HG03457 (cell line): ENCODE data around the gene TMEM52.

ENCODE experiments used
- ATAC-seq: cut with Tn5 transposase; IDR thresholded peaks from one replicate; pipeline ENCODE4 v1.9.1; 2021; ENCODE audit warnings: moderate number of reproducible peaks; ENCODE audit not compliant: unreplicated experiment

Gene TMEM52

DNA sequence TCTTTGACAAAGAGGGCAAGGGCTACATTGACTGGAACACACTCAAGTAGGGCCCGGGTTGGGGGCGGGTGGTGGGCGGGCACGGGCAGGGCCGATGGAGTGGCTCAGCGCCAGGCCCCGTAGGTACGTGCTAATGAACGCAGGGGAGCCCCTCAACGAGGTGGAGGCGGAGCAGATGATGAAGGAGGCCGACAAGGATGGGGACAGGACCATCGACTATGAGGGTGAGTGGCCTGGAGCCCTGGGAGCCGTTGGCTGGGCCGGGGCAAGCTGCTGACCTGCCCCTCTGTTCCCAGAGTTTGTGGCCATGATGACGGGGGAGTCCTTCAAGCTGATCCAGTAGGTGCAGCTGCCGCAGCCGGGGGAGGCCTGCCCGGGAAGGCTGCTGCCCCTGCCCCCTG, 2.2 kb downstream of the TMEM52 start:
- no peak for ATAC-seq

DNA sequence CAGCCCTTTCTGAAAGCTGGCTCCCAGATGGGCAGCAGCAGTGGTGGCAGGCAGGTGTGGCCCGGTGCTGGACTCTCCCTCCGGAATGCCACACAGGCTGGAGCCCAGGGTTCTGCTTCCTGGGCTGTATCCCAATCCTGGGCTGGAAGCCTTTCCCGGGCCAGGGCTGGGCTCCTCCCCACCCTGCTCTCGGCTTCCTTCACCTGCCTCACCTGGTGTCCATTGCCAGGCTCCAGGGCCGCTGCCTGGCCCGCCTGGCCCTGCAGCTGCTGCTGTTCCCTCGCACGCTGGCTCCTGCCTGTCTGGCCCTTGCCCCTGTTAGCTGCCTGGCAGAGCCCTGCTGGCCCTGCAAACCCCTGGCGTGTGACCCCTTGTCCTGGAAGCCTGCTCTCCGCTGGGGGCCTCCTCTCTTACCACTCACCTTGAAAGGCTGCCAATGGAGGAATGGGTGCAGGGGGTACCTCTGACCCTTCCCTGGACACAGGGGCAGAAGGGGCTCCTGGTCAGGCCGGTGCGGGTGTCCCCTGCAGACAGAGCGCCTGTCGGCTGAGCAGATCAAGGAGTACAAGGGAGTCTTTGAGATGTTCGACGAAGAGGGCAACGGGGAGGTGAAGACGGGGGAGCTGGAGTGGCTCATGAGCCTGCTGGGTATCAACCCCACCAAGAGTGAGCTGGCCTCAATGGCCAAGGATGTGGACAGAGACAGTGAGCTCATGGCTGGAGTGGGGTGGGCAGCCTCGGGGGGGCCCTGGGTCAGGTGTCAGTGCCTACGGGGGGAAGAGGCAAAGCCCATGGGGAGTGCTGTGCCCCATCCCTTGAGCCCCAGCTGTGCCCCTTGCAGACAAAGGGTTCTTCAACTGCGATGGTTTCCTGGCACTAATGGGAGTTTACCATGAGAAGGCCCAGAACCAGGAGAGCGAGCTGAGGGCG, 2.9 kb downstream of the TMEM52 start:
- no peak for ATAC-seq

DNA sequence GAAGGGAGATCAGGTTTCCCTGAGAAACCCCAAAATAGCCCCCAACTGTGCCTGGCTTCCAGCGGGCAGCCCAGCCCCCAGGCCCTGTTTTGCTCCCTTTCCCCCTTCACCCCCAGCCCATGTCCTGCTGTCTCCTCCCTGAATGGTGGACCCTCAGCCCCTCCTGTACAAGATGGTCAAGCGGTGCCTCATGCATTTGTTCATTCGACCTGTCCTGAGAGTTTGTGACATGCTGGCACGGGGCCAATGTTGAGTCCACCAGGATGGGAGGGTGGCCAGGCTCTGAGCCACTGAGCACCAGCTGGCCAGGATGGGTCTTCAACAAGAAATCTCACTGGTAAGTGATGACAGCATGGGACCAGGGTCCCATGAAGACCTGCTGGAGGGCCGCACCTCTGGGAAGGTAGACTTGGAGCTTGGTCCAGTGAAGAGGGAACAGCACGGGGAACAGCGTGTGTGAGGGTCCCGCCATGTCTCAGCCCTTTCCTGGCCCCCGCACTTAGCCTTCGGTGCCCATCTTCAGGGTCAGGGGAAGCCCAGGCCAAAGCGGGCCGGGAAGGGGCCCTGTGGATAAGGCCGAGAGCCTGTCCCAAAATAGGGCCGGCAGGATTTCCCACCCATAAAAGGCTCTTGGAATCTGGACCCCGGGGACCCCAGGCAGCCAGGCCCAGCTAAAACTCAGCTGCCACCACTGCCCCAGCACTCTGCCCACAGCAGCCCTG, 3.9 kb downstream of the TMEM52 start, which contains the start of gene CALML6:
Gene CALML6, plus strand, starts transcription at position 290 of the 722 bp plus-strand sequence. Its CDS starts 21 bp downstream, at position 311.
- ATAC-seq = no peak

DNA sequence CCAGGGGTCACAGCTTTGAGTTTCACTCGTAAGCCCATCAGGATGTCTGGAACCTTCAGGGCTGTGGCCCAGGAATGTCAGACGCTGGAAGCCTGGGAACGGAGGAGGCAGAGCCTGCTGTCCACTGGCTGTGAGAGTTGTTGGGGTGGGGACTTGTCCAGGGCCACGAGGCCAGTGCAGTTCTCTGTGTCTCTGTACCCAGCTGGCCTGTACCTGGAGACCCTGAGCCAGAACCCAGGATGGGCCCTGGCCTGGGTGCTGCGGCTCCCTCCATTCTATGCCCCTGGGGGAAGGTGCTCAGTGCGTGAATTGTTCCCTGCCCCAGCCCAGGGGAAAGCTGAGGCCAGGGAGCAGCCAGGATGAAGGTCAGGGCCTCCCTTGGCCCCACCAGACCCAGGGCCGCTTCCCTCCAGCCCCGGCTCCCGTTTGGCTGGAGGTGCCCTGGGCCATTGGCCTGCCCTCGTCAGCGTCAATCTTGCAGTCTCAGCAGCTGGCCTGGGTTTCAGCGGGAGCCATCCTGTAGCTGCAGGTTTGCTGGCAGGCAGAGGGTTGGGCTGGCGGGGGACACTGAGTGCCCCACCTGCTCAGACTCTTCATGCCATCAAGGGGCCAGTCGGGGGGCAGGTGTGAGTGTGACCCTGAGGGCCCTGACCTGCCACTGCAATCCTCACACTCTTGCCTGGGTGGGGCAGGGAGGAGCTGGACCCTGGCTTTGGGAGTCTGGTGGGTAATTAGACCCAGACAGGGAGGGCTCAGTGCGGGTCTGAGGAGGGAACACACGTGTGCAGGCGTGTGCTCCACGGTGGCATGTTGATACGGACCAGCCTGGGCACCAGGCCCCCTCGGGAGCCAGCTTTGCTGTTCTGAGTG, 4.7 kb downstream of the TMEM52 start:
- no peak for ATAC-seq

- no peak for ATAC-seq
Observed at GRCh38 chr1:1911350-1912041, 7.6 kb downstream of the TMEM52 start.

GRCh38 chr1:1910651-1911331, 8.3 kb downstream of the TMEM52 start:
- ATAC-seq = no peak

GRCh38 chr1:1910033-1910465, 9.0 kb downstream of the TMEM52 start:
- no peak for ATAC-seq

DNA sequence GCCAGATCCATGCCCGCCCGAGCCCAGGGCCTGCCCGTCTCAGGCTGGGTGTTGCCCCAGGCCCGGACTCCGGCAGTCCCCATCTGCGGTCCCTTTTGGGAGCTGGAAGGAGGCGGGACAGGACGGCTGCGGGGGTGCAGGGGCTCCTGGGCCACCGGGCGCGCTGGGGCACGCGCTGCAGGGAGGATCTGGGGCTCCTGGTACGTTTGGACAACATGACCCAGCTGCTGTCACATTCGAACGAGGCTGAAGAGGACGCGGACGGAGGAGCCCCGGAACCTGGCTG, 10.6 kb downstream of the TMEM52 start:
- no peak for ATAC-seq

- ATAC-seq = no peak
Observed at GRCh38 chr1:1907098-1907736, 11.9 kb downstream of the TMEM52 start.

- ATAC-seq = no peak
Observed at GRCh38 chr1:1906185-1907097, 12.6 kb downstream of the TMEM52 start.

DNA sequence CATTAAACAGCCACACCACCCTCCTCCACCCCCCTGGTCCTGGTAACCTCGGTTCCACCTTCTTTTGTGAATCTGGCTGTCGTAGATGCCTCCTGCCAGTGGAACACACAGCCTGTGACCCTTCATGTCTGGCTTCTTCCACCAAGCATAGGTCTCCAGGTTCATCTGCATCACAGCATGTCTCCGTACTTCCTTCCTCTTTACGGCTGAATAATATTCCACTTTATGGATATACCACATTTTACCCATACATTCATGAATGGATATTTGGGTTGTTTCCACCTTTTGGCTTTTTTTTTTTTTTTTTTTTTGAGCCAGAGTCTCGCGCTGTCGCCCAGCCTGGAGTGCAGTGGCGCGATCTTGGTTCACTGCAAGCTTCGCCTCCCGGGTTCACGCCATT, 15.9 kb downstream of the TMEM52 start:
- no peak for ATAC-seq

DNA sequence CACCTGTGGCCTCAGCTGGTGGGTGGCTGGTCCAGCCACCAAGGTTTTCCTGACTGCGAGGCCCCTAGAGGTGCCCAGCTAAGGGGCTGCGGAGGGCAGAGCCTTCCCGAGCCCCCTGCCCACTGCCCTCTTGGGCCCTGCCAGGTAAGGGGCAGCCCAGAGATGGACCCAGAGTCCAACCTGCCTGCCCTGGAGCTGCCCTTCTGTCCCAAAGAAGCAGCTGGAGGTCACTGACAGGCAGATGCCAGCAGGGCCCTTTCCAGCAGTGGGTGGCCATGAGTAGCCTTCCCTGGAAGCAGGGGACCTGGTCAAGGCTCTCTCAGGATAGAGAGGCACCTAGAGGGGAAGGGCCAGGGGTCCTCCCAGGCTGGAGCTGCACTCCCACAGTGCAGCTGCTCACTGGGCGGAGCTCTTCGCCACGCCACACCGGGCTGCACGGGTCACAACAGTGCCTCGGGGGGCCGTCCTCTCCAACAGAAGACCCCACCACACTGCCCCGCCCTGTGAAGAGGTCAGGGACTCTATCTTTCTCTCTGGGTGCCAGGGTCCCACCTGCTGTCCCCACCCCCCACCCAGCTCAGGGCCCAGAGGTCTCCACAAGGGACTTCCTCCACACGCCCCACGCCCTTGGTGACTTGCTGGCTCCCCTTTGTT, 17.3 kb downstream of the TMEM52 start:
- no peak for ATAC-seq

DNA sequence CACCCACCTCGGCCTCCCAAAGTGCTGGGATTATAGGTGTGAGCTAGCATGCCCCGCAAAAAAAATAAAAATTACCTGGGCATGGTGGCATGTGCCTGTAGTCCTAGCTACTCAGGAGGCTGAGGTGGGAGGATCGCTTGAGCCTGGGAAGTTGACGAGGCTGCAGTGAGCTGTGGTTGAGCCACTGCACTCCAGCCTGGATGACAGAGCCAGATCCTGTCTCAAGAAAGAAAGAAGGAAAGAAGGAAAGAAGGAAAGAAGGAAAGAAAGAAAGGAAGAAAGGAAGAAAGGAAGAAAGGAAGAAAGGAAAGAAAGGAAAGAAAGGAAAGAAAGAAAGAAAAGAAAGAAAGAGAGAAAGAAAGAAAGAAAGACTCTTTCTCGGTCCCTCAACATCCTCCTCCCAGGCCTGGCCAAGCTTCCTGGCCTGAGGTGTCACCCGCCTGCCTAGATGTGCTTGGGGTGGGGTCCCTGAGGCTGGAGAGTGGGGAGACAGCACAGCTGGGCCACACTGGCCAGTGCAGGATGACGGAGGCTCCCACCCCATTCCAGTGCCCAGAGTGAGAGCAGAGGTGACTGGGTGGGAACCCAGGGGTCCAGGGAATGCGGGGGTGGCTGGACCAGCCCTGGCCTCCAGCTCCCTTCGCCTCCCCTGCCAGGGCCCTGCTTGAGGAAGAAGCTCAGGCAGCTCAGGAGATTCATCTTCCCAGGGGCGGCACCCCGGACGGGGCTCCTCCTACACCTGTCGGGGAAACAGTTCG, 18.0 kb downstream of the TMEM52 start:
- ATAC-seq = no peak

GRCh38 chr1:1899967-1900327, 19.1 kb downstream of the TMEM52 start:
- ATAC-seq = no peak

DNA sequence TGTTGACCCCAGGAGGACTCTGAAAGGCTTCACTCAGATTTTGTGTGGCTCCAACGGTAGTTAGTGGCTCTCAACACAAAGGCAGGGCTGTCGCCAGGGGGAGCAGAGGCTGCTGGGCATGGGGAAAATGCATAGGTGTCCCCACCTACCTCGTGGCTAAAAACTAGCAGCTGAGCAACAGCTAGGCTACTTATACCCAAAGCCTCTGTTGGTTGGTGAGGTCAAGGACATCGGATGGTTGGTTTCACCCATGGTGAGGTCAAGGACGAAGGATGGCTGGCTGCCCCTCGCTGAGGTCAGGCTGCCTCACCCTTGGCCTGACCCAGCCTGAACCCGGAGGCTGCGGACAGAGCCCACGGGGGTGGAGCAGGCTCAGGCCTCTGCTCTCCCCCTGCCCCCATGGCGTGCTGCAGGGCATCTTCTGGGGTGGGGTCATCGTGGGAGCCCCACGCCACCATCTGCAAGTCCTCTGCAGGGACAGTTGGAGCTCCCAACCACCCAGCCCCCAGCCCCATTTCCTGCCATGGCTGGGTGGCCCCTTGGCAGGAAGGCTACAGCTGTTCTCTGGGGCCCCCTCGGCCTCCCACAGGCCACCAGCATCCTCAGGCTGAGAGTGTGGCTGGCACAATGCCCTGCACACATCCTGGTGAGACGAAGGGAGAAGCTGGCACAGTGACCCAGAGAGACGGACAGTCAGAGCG, 19.7 kb downstream of the TMEM52 start:
- no peak for ATAC-seq

DNA sequence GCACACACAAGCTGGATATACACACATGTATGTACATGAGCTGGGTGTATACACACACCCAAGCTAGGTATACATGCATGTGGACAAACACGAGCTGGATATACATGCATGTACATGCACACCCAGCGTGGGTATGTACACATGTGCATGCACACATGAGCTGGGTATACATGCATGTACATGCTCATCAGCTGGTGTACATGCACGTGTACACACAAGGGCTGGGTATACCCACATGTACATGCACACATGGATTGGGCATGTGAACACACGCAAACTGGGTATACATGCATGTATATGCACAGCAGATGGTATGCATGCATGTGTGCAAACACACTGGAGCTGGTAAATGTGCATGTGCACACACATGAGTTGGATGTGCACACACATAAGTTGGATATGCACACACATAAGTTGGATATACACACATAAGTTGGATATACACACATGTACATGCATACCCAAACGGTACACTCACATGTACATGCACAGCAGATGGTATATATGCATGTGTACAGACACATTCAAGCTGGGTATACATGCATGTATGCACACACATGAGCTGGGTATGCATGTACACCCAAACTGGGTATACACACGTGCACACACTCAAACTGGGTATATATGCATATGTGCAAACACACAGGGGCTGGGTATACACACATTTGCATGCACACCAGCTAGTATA, 20.7 kb downstream of the TMEM52 start:
- ATAC-seq = no peak
